ENCODE measurements around the gene PTPRT. TPM values are rescaled to one million over a fixed set of nuclear protein-coding genes. Genes with fewer than 3 reads are reported as not detected.

Gene PTPRT
- total and polyA plus RNA-seq, 10 of the 15 experiments (the other 5 are each of a cell fraction or from before 2014, with no cell fraction given): not detected

DNA sequence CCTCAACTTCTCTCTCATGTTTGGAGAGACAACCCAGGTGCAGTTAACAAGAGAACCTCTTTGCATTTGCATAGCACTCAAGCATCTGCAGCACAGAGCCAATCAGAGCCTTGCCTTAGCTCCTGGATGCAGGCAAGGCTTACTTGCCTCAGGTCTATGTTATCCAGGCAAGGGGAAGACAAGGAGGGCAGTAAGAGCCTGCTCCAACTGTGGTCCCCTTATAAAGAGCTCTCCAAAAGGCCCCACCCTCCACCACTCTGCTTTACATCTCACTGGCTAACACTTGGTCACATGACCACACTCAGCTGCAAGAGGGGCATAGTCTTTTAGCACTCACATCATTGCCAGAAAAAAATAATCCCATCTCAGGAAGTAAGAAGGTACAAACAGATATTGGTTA lies 540.0 kb downstream of the PTPRT start:
- Histone ChIP-seq H2AFZ (ENCODE audit: control insufficient read depth, low read depth, low read length) (no peak overlapping the region), H3K4me1 (ENCODE audit: control insufficient read depth, insufficient read depth, low read length) (no peaks in the 10 kb centered on the region), H3K4me2 (ENCODE audit: control insufficient read depth, insufficient read depth) (no peak overlapping the region), H3K79me2 (ENCODE audit: control insufficient read depth, insufficient read depth, low read length) (no peaks in the 10 kb centered on the region), H3K27me3 (replicated peaks in 1 of 2; ENCODE audit: control insufficient read depth in 2 of 2, insufficient read depth in 2 of 2, low read length in 1 of 2) (no peaks in the 10 kb centered on the region), H3K9ac (ENCODE audit: control insufficient read depth, insufficient read depth, low read length) (no peak overlapping the region), H3K9me3 (replicated peaks; ENCODE audit: control insufficient read depth, insufficient read depth, low read length) (no peaks in the 10 kb centered on the region), H4K20me1 (ENCODE audit: control insufficient read depth, insufficient read depth) (no peaks in the 10 kb centered on the region), H3K27ac (ENCODE audit: control insufficient read depth, insufficient read depth) (no peak overlapping the region), H3K36me3 (ENCODE audit: control insufficient read depth in 2 of 2, insufficient read depth in 2 of 2, low read length in 1 of 2) (no peaks in the 10 kb centered on the region), H3K4me3 (no peak overlapping the region)
- ChIA-PET CTCF (no interaction called here), SMC1A (ENCODE audit: uncharacterized antibody, unreplicated experiment) (no interaction called here), RAD21 (ENCODE audit: unreplicated experiment) (no interaction called here), POLR2A (no interaction called here)
- DNase-seq (ENCODE audit: low read depth, low spot score): no peak
- in situ Hi-C loops (cut with MboI) (no loop called here), intact Hi-C loops (cut with micrococcal nuclease; ENCODE audit: unreplicated experiment) (no loop called here)
- TF ChIP-seq CHD1 (IDR thresholded peaks at IDR 0.05; ENCODE audit: low read depth, low read length) (no peak), PAX5 (IDR thresholded peaks at IDR 0.05; ENCODE audit: borderline replicate concordance, low read depth, low read length) (no peak), SP1 (IDR thresholded peaks at IDR 0.05; ENCODE audit: low read depth, low read length) (no peak), LARP7 (IDR thresholded peaks at IDR 0.05) (no peak), EP300 (IDR thresholded peaks at IDR 0.05; ENCODE audit: borderline replicate concordance in 1 of 2, control insufficient read depth in 1 of 2, low read depth in 2 of 2, low read length in 2 of 2) (no peak), IKZF1 (conservative IDR thresholded peaks at IDR 0.05) (no peak), KLF5 (IDR thresholded peaks at IDR 0.05; ENCODE audit: partially characterized antibody) (no peak), TCF3 (IDR thresholded peaks at IDR 0.05; ENCODE audit: borderline replicate concordance, insufficient read depth, low read depth, low read length) (no peak), BACH1 (IDR thresholded peaks at IDR 0.05; ENCODE audit: borderline replicate concordance) (no peak), YBX1 (IDR thresholded peaks at IDR 0.05) (no peak), BCL11A (IDR thresholded peaks at IDR 0.05; ENCODE audit: low read depth, low read length) (no peak), GATAD2B (conservative IDR thresholded peaks at IDR 0.05; ENCODE audit: low read depth) (no peak)
- TF ChIP-seq, protein P1, sequence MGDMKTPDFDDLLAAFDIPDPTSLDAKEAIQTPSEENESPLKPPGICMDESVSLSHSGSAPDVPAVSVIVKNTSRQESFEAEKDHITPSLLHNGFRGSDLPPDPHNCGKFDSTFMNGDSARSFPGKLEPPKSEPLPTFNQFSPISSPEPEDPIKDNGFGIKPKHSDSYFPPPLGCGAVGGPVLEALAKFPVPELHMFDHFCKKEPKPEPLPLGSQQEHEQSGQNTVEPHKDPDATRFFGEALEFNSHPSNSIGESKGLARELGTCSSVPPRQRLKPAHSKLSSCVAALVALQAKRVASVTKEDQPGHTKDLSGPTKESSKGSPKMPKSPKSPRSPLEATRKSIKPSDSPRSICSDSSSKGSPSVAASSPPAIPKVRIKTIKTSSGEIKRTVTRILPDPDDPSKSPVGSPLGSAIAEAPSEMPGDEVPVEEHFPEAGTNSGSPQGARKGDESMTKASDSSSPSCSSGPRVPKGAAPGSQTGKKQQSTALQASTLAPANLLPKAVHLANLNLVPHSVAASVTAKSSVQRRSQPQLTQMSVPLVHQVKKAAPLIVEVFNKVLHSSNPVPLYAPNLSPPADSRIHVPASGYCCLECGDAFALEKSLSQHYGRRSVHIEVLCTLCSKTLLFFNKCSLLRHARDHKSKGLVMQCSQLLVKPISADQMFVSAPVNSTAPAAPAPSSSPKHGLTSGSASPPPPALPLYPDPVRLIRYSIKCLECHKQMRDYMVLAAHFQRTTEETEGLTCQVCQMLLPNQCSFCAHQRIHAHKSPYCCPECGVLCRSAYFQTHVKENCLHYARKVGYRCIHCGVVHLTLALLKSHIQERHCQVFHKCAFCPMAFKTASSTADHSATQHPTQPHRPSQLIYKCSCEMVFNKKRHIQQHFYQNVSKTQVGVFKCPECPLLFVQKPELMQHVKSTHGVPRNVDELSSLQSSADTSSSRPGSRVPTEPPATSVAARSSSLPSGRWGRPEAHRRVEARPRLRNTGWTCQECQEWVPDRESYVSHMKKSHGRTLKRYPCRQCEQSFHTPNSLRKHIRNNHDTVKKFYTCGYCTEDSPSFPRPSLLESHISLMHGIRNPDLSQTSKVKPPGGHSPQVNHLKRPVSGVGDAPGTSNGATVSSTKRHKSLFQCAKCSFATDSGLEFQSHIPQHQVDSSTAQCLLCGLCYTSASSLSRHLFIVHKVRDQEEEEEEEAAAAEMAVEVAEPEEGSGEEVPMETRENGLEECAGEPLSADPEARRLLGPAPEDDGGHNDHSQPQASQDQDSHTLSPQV (IDR thresholded peaks at IDR 0.05): no peak
- FAIRE-seq: no peak
- no TSS peak for BruUV-seq (replicated peaks)
- no peak for ATAC-seq
